OCI-LY3 (cell line): ENCODE measurements around the gene POU2AF1.

Experiments used
- EZH2phosphoT487 ChIP-seq: fragments of 200-600 bp; shearing (Covaris generic); IDR thresholded peaks from 2 replicates; pipeline ENCODE4 v1.6.1; 2018; ENCODE audit warnings: antibody characterized with exemption, mixed run types, low read depth
- TF ChIP-seq, protein P1 (sequence below): fragments of 200-600, 300-600 bp; sonication (generic); IDR thresholded peaks from 2 replicates; pipeline ENCODE4 v1.5.1; 2014; ENCODE audit warnings: antibody characterized with exemption, low read length, low read depth

- TF ChIP-seq, protein P1, sequence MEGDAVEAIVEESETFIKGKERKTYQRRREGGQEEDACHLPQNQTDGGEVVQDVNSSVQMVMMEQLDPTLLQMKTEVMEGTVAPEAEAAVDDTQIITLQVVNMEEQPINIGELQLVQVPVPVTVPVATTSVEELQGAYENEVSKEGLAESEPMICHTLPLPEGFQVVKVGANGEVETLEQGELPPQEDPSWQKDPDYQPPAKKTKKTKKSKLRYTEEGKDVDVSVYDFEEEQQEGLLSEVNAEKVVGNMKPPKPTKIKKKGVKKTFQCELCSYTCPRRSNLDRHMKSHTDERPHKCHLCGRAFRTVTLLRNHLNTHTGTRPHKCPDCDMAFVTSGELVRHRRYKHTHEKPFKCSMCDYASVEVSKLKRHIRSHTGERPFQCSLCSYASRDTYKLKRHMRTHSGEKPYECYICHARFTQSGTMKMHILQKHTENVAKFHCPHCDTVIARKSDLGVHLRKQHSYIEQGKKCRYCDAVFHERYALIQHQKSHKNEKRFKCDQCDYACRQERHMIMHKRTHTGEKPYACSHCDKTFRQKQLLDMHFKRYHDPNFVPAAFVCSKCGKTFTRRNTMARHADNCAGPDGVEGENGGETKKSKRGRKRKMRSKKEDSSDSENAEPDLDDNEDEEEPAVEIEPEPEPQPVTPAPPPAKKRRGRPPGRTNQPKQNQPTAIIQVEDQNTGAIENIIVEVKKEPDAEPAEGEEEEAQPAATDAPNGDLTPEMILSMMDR, result no peak
- TF ChIP-seq EZH2phosphoT487, result no peak
Observed at GRCh38 chr11:111406589-111406988, 27.5 kb upstream of the POU2AF1 start.
